Measurements from ENCODE around the gene IL23A.

GRCh38 chr12:56326533-56326932, 12.2 kb upstream of the IL23A start:
- TF ChIP-seq CTCF (IDR thresholded peaks at IDR 0.05; ENCODE audit: insufficient read depth, low read length, poor library complexity, severe bottlenecking): no peak
- TF ChIP-seq EZH2phosphoT487 (conservative IDR thresholded peaks at IDR 0.05; ENCODE audit: low read length): no peak

All from SU-DHL-6 (cell line).